LoVo (cell line): Measurements from ENCODE around the gene SNHG17.
"Not testable (repeated sequence)": the region's sequence is repeated elsewhere in the genome, so short reads cannot be mapped to it uniquely, and the experiment has no call there.

Source experiments
- DNase-seq: peaks from one replicate; pipeline ENCODE4 v3.0.0-alpha.2; 2016; ENCODE audit warnings: low spot score

SNHG17 gene

GRCh38 chr20:38420388-38421085, 14.6 kb downstream of the SNHG17 start:
- DNase-seq: no peak

GRCh38 chr20:38418509-38419204, 16.5 kb downstream of the SNHG17 start:
- DNase-seq: no peak

DNA sequence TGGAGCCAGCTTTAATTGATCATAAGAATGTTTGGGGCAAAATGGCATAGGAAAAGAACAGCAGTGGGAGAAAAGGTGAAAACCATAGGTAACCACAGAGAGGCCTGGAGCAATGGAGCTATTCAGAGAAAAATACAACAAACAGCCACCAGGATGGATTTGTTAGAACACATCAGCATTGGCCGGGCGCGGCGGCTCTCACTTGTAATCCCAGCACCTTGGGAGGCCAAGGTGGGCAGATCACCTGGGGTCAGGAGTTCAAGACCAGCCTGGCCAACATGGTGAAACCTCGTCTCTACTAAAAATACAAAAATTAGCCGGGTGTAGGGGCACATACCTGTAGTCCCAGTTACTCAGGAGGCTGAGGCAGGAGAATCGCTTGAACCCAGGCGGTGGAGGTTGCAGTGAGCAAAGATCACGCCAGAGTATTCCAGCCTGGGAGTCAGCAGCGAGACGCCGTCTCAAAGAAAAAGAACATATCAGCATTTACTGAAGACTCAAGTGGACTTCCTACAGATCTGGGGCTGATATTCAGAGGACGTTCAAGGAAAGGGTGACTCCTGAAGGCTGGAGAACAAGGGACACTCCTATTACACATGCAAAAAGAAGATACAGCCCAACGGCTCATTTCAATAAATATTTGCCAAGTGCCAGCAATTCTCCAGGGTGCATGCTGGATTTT, 20.2 kb downstream of the SNHG17 start:
- no peak for DNase-seq

- DNase-seq: no peak
Observed at GRCh38 chr20:38412877-38413577, 22.1 kb downstream of the SNHG17 start.

DNA sequence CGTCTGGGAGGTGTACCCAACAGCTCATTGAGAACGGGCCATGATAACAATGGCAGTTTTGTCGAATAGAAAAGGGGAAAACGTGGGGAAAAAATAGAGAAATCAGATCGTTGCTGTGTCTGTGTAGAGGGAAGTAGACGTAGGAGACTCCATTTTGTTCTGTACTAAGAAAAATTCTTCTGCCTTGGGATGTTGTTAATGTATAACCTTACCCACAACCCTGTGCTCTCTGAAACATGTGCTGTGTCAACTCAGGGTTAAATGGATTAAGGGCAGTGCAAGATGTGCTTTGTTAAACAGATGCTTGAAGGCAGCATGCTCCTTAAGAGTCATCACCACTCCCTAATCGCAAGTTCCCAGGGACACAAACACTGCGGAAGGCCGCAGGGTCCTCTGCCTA, 27.3 kb downstream of the SNHG17 start:
- DNase-seq: not testable (repeated sequence)

DNA sequence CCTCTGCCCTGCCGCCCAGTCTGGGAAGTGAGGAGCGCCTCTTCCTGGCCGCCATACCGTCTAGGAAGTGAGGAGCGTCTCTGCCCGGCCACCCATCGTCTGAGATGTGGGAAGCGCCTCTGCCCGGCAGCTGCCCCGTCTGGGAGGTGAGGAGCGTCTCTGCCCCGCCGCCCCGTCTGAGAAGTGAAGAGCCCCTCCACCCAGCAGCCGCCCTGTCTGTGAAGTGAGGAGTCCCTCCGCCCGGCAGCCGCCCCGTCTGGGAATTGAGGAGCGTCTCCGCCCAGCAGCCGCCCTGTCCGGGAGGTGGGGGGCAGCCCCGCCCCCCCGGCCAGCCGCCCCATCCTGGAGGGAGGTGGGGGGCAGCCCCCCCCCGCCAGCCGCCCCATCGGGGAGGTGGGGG, 27.8 kb downstream of the SNHG17 start:
- no peak for DNase-seq

DNA sequence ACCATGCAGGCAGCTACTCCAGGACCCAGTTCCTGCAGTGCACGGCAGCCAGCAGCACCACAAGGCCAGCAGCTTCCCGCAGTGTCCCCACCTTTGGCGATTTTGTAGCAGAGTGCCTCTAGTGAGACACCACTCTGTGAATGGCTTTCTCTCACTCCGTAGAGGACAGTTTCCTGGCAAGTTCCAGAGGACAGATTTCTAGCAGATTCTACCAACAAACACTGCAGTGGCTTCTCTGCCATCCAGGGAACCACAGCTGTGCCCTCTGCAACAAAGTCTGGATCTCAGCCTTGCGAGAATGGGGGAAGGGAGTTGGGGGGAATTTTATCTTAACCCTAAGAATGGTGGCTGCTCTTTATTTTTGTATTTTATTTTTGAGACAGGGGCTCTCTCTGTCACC, 28.7 kb downstream of the SNHG17 start:
- no peak for DNase-seq

DNA sequence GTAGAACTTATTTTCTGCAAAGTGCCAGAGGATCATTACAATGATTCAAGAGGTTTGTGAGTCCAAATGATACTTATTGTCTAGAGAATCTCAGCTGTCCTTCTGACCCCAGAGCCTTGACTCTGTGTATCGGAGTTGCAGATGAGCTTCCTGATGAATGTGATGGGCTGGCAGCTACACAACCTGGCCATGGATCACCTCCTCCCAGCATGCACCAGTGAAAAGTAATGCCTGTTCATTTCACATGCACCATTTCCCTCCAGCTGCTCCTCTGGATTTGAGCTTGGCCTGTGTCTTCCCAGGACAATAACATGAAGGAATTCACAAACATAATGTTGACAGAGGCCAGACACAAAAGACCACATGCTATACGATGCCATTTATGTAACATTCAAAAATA, 30.0 kb downstream of the SNHG17 start:
- no peak for DNase-seq

GRCh38 chr20:38404016-38404415, 31.1 kb downstream of the SNHG17 start:
- no peak for DNase-seq

DNA sequence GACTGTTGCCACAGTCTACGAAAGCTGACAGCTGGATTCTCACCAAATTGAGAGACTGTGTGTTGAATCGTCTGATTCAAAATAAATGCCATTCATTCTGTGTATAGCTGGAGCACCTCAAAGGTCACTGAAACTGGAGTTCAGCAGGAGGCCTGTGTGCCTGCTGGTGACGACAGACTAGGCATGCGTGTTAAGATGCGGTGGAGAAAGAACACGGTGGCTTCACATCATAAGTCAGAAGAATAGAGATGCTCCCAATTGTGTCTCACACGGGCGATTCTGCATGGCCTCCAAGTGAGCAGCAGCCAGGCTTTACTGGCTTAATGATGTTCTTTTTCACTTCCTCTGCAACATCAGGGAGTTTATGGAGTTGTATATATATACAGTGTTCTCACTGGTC, 32.3 kb downstream of the SNHG17 start:
- DNase-seq: no peak

GRCh38 chr20:38402089-38402488, 33.0 kb downstream of the SNHG17 start:
- DNase-seq: no peak

DNA sequence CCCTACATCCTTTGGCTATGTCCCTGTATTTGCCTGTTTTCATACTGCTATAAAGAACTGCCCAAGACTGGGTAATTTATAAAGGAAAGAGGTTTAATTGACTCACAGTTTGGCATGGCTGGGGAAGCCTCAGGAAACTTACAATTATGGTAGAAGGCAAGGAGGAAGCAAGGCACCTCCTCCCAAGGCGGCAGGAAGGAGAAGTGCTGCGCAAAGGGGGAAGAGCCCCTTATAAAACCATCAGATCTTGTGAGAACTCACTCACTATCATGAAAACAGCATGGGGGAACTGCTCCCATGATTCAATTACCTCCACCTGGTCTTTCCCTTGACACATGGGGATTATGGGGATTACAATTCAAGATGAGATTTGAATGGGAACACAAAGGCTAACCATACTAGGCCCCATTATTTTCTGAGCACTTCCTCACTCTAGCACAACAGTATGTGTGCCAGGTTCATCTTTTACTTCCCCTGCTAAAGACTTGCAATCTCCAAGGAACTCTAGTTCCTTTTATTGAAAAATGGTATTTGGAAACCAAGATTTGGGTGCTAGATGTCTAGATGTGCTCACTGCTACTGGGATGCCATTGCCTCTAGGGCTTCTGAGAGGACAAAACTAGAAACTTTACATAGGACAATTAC, 39.3 kb downstream of the SNHG17 start:
- not testable (repeated sequence) for DNase-seq

- DNase-seq: no peak
Observed at GRCh38 chr20:38395165-38395564, 40.0 kb downstream of the SNHG17 start.

GRCh38 chr20:38393259-38393658, 41.9 kb downstream of the SNHG17 start:
- DNase-seq: no peak

- no peak for DNase-seq
Observed at GRCh38 chr20:38392356-38392755, 42.8 kb downstream of the SNHG17 start.

DNA sequence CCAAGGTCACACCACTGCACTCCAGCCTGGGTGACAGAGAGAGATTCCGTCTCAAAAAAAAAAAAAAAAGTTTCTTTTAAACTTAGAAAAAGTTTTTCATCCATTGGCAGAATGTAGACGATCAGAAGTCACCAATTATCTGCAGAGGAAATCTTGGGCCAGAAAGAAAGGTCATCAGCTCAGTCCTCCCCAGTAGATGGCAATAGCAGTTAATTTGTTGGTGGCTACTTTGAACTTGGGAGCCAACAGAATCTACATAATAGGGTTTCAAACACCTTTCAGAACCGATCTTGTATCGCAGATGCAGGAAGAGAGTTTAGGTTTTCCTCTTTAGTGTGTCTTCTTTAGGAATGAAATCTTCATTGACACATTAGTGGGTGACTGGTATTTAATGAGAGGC, 47.2 kb downstream of the SNHG17 start:
- DNase-seq: no peak

DNA sequence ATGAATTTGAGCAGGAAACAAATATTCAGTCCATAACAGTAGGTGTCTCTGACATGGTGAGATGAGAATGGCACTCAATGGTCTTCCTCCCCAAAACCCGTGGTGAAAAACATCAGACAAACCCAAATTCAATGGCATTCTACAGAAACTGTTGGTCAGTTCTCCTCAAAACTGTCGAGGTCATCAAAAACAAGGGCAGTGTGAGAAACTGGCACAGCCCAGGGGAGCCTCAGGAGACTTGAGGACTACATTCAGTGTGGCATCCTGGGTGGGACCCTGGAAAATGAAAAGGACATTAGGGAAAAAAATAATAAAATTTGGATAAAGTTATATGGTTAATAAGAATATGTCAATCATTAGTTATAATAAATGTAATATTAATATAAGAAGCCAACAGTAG, 48.3 kb downstream of the SNHG17 start:
- DNase-seq: no peak

GRCh38 chr20:38386004-38386403, 49.1 kb downstream of the SNHG17 start:
- no peak for DNase-seq

DNA sequence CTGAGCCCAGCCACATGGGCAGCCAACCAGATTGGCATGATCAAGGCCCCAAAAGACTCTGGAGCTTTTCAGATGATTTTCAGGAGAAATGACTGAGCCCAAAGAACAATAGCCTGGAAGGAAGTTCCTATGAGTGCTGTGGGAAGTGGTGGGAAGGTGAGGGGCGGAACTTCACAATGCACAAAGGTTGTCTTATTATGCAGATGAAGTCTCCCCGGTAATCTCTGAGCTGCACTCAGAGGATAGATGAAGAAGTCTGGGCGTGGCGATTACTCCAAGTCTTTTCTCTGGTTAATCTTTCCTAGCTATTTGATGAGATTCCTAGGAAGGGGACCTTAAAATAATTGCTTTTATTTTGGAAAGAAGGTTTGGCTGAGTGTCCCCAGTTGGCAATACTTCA, 52.0 kb downstream of the SNHG17 start:
- no peak for DNase-seq

- DNase-seq: not testable (repeated sequence)
Observed at GRCh38 chr20:38377838-38378237, 57.3 kb downstream of the SNHG17 start.

DNA sequence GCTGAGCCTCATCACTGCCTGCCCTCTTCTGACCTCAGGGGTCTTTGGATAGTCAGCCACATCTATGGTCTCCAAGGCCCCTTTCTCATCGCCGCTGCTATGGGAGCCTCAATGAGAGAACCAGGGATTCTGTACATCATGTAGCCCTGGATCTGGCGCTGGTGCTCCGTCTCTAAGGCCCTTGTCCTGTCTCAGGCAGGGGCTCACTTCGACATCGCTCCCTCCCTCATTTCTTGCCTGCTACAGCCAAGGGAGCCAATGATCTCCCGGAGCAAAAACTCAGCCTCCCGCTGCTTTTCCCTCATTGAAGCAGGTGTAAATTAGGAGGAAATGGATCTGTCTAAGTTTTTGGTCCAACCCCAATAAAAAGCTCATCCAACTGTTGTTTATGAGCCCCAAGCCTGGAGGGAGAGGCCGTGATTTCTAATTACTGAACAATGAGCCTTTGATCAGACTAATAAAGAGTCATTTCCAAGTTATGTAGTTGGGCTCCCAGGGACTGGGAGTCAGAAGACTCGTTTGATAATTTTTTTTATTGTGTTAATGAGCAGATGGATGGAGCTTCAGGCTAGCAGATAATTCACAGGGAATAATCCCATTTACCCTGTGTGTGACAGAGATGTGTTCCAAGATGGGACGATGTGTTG, 58.0 kb downstream of the SNHG17 start:
- no peak for DNase-seq

- DNase-seq: no peak
Observed at GRCh38 chr20:38373898-38374297, 61.2 kb downstream of the SNHG17 start.
